ENCODE measurements around the gene TLCD3A.

- TF ChIP-seq CTCF (IDR thresholded peaks at IDR 0.05) (no peak), ZFX (IDR thresholded peaks at IDR 0.05; ENCODE audit: borderline replicate concordance) (no peak)
These were observed 49.7 kb downstream of the TLCD3A start, which contains the start of the genes GLOD4 and MRM3 for GRCh38 chr17:781805-782731.
